C4-2B (cell line): Measurements from ENCODE around the gene NPEPL1.

ENCODE experiments used
- ZFX ChIP-seq: fragments of 450-650 bp; IDR thresholded peaks from 2 replicates; pipeline ENCODE4 v1.6.1; 2017
- TF ChIP-seq, protein P1 (sequence below): fragments of 450-650 bp; conservative IDR thresholded peaks from 2 replicates; pipeline ENCODE4 v1.5.1; 2017; ENCODE audit warnings: mild to moderate bottlenecking

- TF ChIP-seq, protein P1, sequence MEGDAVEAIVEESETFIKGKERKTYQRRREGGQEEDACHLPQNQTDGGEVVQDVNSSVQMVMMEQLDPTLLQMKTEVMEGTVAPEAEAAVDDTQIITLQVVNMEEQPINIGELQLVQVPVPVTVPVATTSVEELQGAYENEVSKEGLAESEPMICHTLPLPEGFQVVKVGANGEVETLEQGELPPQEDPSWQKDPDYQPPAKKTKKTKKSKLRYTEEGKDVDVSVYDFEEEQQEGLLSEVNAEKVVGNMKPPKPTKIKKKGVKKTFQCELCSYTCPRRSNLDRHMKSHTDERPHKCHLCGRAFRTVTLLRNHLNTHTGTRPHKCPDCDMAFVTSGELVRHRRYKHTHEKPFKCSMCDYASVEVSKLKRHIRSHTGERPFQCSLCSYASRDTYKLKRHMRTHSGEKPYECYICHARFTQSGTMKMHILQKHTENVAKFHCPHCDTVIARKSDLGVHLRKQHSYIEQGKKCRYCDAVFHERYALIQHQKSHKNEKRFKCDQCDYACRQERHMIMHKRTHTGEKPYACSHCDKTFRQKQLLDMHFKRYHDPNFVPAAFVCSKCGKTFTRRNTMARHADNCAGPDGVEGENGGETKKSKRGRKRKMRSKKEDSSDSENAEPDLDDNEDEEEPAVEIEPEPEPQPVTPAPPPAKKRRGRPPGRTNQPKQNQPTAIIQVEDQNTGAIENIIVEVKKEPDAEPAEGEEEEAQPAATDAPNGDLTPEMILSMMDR: no peak
- TF ChIP-seq ZFX: no peak
These were observed 23.2 kb upstream of the NPEPL1 start for GRCh38 chr20:58669287-58670006.
